Duodenal mucosa (tissue), 2 donors: ENCODE data around the gene TMEM244.
"Not testable (repeated sequence)": the region's sequence is repeated elsewhere in the genome, so short reads cannot be mapped to it uniquely, and the experiment has no call there.

ENCODE experiments used
- H3K27ac ChIP-seq: one replicate; pipeline ENCODE4 v1.7.0; 2013; ENCODE audit warnings: low read depth, low read length
- H3K27me3 ChIP-seq, 2 donors: one replicate each; pipeline ENCODE4 v1.7.0; 2013; ENCODE audit warnings: low read length in 2 of 2, control low read depth in 1 of 2; ENCODE audit not compliant: insufficient read depth in 2 of 2, control insufficient read depth in 1 of 2
- H3K36me3 ChIP-seq, 2 donors: one replicate each; pipeline ENCODE4 v1.7.0; 2013; ENCODE audit warnings: low read length in 2 of 2, control low read depth in 1 of 2; ENCODE audit not compliant: insufficient read depth in 2 of 2, control insufficient read depth in 1 of 2
- H3K4me1 ChIP-seq, 2 donors: one replicate each; pipeline ENCODE4 v1.7.0; 2013; ENCODE audit warnings: low read length in 2 of 2, control low read depth in 1 of 2; ENCODE audit not compliant: insufficient read depth in 2 of 2, control insufficient read depth in 1 of 2
- H3K4me3 ChIP-seq, 2 donors: one replicate each; pipeline ENCODE4 v1.7.0; 2013; ENCODE audit warnings: low read length in 2 of 2, low read depth in 1 of 2
- H3K9ac ChIP-seq, 2 donors: one replicate each; pipeline ENCODE4 v1.7.0; 2013; ENCODE audit warnings: low read length in 2 of 2, low read depth in 1 of 2
- H3K9me3 ChIP-seq, 2 donors: one replicate each; pipeline ENCODE4 v1.7.0; 2013; ENCODE audit warnings: low read length in 2 of 2, control low read depth in 1 of 2; ENCODE audit not compliant: control insufficient read depth in 1 of 2

Gene TMEM244

DNA sequence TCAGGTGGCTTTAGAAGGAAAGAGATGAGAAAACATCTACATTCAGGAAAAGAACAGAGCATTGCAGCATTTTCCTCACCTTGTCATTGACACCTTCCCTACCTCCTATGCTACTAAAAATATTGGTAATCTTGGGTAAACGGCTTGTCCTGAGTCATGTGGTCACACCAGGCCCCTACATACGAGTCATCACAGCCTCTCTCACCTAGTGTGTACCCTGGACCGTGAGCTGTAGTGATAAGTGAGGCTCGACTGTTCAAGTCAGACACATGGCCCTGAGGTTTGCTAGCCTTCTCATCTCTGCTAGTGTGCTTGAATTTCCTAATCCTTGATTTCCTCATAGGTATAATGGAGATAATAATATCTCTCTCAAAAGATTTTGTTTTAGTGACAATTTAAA, 29.6 kb upstream of the TMEM244 start:
- Histone ChIP-seq H3K4me3 (no peak overlapping the region), H3K27ac (no peak overlapping the region), H3K36me3 (no peaks in the 10 kb centered on the region), H3K9me3 (no peaks in the 10 kb centered on the region), H3K27me3 (no peaks in the 10 kb centered on the region), H3K4me1 (no peaks in the 10 kb centered on the region), H3K9ac (no peak overlapping the region)

DNA sequence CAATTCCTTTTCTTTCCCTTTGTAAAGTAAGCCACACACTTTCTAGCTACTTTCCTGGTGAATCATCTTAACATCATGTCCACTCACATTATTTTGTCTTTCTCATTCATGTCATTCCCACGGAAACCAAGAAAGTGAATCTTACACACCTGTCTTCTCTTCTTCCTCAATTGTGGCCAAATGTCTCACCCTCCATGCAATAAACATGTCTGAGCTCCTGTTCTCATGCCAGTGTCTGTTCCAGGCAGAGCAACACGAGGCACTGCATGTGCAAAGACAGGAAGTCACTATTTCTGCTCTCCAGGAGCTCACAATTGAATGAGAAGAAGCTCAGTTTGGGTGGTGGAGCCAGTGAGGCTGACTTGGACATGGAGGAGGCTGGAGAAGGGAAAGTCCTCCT, 29.0 kb upstream of the TMEM244 start:
- no peaks in the 10 kb centered on the region for H3K36me3 ChIP-seq
- no peak overlapping the region for H3K4me3 ChIP-seq
- no peaks in the 10 kb centered on the region for H3K4me1 ChIP-seq
- no peak overlapping the region for H3K27ac ChIP-seq
- no peaks in the 10 kb centered on the region for H3K9me3 ChIP-seq
- H3K9ac ChIP-seq, result no peak overlapping the region
- no peaks in the 10 kb centered on the region for H3K27me3 ChIP-seq

DNA sequence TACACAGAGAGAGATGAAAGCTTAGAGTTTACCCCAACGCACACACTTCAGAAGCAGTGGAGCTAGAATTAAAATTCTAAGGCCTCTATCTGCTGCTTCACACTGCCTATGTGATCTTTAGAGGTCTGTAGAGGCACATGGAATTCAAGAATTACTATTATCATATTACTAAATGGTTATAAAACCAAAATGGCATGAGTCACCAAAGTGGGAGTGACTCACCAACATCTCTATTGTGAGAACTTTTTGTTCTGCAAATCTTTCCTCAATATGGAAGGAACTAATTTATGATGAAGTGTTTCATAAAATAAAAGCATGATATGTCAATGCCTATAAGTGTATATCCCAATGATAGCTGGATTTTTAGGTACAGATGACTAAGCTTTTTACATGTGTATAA, 28.5 kb upstream of the TMEM244 start:
- H3K27ac ChIP-seq, result no peak overlapping the region
- H3K36me3 ChIP-seq, result no peaks in the 10 kb centered on the region
- H3K27me3 ChIP-seq, result no peaks in the 10 kb centered on the region
- H3K9me3 ChIP-seq, result no peaks in the 10 kb centered on the region
- H3K4me3 ChIP-seq, result no peak overlapping the region
- no peak overlapping the region for H3K9ac ChIP-seq
- H3K4me1 ChIP-seq, result no peaks in the 10 kb centered on the region

DNA sequence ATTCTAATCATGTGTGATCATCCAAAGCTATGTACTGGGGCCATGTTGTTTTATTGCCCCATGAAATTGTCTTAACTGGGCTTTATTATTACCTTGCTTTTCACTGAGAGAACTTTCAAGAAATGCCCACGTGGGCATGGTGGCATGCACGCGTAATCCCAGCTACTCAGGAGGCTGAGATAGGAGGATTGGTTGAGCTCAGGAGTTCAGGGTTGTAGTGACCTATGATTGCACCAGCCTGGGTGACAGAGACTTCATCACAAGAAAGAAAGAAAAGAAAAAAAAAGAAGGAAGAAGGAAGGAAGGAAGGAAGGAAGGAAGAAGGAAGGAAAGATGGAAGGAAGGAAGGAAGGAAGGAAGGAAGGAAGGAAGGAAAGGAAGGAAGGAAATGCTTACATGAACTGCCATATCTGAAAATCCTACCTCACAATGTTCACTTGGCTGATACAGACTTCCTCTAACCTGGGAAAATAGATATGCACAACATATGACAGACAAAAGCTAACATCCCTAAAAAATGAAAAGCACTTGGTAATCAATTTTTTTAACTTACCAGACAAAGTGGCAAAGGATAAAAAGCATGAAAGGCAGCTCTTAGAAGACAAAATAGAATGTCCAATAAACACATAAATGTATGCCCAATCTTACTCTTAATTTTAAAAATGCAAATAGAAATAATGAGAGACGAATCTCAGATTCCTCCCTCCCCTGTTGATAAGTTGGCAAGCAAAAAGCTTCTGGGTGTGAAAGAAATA, 25.5 kb upstream of the TMEM244 start:
- H3K9ac ChIP-seq, result no peak overlapping the region
- H3K27me3 ChIP-seq, result no peaks in the 10 kb centered on the region
- no peaks in the 10 kb centered on the region for H3K9me3 ChIP-seq

DNA sequence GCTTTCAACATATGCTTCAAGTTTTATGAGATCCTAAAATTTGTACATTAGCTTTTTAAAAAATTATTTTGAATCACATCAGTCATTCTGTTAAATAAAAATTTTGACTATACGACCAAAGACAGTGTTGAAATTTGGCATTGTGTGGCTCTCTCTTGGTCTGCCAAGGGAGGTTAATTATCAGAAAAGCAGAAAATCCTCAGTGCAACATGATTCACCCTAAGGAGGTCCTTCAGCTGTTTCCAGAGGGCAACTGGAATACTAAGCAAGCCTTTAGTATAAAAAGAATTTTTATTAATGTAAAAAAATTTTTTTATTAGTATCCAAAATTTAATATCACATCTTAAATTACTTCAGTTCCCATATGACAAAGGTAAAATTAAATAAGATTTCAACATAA, 23.1 kb upstream of the TMEM244 start:
- Histone ChIP-seq H3K4me1 (no peaks in the 10 kb centered on the region), H3K9ac (no peak overlapping the region), H3K9me3 (no peaks in the 10 kb centered on the region)

More for the DNA sequence above, 25.5 kb upstream of the TMEM244 start:
- Histone ChIP-seq H3K4me1 (no peaks in the 10 kb centered on the region), H3K27ac (no peak overlapping the region), H3K4me3 (no peak overlapping the region), H3K36me3 (no peaks in the 10 kb centered on the region)

DNA sequence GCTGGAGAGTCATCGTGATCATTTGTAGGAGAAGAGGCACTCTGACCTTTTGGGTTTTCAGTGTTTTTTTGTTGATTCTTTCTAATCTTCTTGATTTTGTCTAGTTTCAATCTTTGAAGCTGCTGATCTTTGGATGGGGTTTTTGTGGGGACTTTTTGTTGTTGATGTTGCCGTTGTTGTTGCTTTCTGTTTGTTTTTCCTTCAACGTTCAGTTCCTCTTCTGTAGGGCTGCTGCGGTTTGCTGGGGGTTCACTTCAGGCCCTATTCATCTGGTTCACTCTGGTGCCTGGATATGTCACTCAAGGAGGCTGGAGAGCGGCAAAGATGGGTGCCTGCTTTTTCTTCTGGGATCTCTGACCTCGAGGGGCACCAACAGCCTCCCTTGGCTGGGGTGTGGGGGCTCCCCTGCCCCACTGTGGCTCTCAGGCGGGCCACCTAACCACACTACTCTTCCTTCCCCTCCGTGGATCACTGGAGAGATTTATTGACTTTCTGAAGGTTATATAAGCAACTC, 21.5 kb upstream of the TMEM244 start:
- H3K9ac ChIP-seq, result no peak overlapping the region
- H3K36me3 ChIP-seq, result no peaks in the 10 kb centered on the region
- no peaks in the 10 kb centered on the region for H3K9me3 ChIP-seq
- H3K27me3 ChIP-seq, result no peaks in the 10 kb centered on the region
- no peak overlapping the region for H3K4me3 ChIP-seq
- no peak overlapping the region for H3K27ac ChIP-seq
- no peaks in the 10 kb centered on the region for H3K4me1 ChIP-seq

More for the DNA sequence above, 23.1 kb upstream of the TMEM244 start:
- Histone ChIP-seq H3K36me3 (no peaks in the 10 kb centered on the region), H3K27ac (no peak overlapping the region), H3K4me3 (no peak overlapping the region), H3K27me3 (no peaks in the 10 kb centered on the region)

DNA sequence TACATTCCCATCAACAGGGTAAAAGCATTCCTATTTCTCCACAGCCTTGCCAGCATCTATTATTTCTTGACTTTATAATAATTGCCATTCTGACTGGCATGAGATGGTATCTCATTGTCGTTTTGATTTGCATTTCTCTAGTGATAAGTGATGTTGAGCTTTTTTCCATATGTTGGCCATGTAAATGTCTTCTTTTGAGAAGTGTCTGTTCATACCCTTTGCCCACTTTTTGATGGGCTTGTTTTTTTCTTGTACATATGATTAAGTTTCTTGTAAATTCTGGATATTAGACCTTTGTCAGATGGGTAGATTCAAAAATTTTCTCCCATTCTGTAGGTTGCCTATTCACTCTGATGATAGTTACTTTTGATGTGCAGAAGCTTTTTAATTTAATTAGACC, 16.8 kb upstream of the TMEM244 start:
- not testable (repeated sequence) for H3K4me1 ChIP-seq, H3K27ac ChIP-seq, H3K9ac ChIP-seq, H3K9me3 ChIP-seq, H3K36me3 ChIP-seq, H3K27me3 ChIP-seq, H3K4me3 ChIP-seq

DNA sequence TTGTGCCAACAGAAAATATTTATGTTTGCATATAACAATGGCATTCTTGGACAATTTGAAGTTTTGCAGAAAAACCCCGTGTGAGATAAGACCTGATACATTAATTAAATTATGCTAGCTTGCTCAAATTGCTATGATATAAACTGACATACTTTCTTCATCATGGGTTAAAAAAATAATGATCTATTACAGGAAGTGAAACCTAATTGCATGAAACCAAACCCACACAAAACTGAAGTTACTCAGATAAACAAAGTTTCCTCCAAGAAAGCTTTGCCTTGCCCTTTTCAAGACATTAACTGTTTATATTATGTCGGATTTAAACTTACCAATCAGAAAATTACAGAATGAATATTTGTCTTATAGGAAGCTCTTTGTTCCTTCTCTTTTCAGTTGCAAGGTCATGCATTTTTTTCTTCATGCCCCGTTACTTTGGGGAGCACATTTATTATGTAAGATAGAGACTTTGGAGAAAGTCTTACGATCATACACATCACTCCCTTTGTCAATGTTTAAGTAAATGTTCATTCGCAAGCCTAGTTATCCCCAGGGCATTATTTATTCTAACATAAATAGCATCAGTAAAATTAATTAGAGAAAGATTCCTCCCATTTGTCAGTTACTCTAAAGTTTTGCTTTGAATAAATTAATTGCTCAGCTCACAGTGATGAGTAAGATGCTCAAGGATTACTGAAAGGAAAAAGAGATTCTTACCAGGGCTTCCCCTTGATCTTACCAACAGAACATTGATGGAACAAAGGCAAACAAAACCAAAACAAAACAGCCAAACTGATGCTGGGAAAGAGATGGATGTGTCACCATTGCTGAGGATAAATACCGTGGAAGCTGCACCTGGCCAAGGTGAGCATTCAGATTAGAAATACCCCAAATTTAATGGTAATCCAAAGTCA, 14.8 kb upstream of the TMEM244 start:
- Histone ChIP-seq H3K27ac (no peak overlapping the region), H3K36me3 (no peaks in the 10 kb centered on the region), H3K4me3 (no peak overlapping the region), H3K9me3 (no peaks in the 10 kb centered on the region), H3K4me1 (no peaks in the 10 kb centered on the region), H3K27me3 (no peaks in the 10 kb centered on the region), H3K9ac (no peak overlapping the region)

DNA sequence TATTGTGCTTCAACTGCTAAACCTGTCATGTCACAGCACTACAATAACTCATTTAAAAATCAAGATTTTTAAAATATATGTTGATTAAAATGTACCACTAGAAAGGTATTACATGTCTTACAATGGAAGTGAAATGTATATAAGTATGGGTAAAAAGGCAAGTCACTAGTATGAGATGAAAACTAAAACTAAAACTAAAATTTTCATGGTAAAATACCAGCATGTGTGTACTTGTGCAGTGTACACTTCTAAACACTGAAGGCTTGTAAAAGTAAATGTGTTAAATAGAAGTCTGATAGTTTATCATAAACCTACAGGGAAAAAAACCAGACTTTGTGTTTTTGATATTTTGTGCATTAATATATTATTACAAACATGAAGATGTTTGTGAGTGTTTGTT, 13.7 kb upstream of the TMEM244 start:
- Histone ChIP-seq H3K36me3 (no peaks in the 10 kb centered on the region), H3K9me3 (no peaks in the 10 kb centered on the region), H3K9ac (no peak overlapping the region), H3K4me3 (no peak overlapping the region), H3K27me3 (no peaks in the 10 kb centered on the region), H3K27ac (no peak overlapping the region), H3K4me1 (no peaks in the 10 kb centered on the region)

DNA sequence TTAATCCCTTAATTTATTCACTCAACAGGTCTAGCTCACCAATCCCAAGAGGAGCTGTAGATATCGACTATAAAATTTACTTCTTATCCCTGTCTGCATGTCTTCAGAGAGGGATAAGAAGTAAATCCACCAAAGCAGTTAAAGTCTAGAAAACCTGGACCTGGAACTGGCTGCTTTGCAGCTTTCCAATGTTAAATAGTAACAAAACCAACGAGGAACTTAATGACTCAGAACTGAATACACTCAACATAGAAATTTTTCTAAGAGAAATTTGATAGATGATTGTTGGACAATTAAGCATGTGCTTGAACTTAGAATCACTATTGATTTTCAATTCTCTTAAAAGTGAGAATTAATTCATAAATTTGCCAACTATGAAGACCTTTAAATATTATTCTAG, 11.5 kb upstream of the TMEM244 start:
- Histone ChIP-seq H3K27me3 (no peaks in the 10 kb centered on the region), H3K9ac (no peak overlapping the region), H3K9me3 (no peaks in the 10 kb centered on the region), H3K4me1 (no peaks in the 10 kb centered on the region), H3K4me3 (no peak overlapping the region), H3K36me3 (no peaks in the 10 kb centered on the region), H3K27ac (no peak overlapping the region)
